Suprapubic skin (tissue), 4 donors: ENCODE results near the gene JOSD2. TPM values are rescaled to one million over a fixed set of nuclear protein-coding genes. Genes with fewer than 3 reads are reported as not detected.

ENCODE experiments used
- DNase-seq, 2 donors: peaks; one replicate each; pipeline ENCODE4 v3.0.0-alpha.2; 2019; ENCODE audit warnings: low spot score in 2 of 2
- H3K27ac ChIP-seq: fragments of 200-600 bp; sonication (generic); one replicate; pipeline ENCODE4 v1.5.1; 2019
- H3K27me3 ChIP-seq: fragments of 200-600 bp; sonication (generic); one replicate; pipeline ENCODE4 v1.5.1; 2019
- H3K36me3 ChIP-seq: fragments of 200-600 bp; sonication (generic); one replicate; pipeline ENCODE4 v1.5.1; 2019
- H3K4me1 ChIP-seq: fragments of 200-600 bp; sonication (generic); one replicate; pipeline ENCODE4 v1.5.1; 2019
- H3K4me3 ChIP-seq: fragments of 200-600 bp; sonication (generic); one replicate; pipeline ENCODE4 v1.5.1; 2019; ENCODE audit warnings: mild to moderate bottlenecking
- H3K9me3 ChIP-seq: fragments of 200-600 bp; sonication (generic); one replicate; pipeline ENCODE4 v1.5.1; 2019
- EP300 ChIP-seq: sonication (generic); formaldehyde crosslinking; IDR thresholded peaks from one replicate; pipeline ENCODE4 v1.6.1; 2017; ENCODE audit warnings: antibody characterized with exemption
- POLR2A ChIP-seq, 2 donors: fragments of 450-650 bp; IDR thresholded peaks; one replicate each; pipeline ENCODE4 v1.6.1; 2017; ENCODE audit warnings: antibody characterized with exemption in 2 of 2, mild to moderate bottlenecking in 2 of 2, moderate library complexity in 2 of 2
- POLR2AphosphoS5 ChIP-seq, 3 donors: sonication (generic); formaldehyde crosslinking; IDR thresholded peaks; one replicate each; pipeline ENCODE4 v1.6.1; 2017; ENCODE audit warnings: antibody characterized with exemption in 3 of 3
- WGBS: methylation state at CpG from one replicate; pipeline ENCODE4 v1.1.5; 2018; 5-methylcytosine and 5-hydroxymethylcytosine counted together
- total RNA-seq, 4 donors: library from RNA; depleted of rRNA; stranded (reverse); fragments of >200 nt; gene quantifications; one replicate each; pipeline ENCODE4 v1.1.0, GENCODE V29; 2016
- TF ChIP-seq, protein P1 (sequence below), 2 donors: fragments of 200-600 bp in 1 of 2; fragments of 450-650 bp in 1 of 2; sonication (generic) in 1 of 2; IDR thresholded peaks; one replicate each; pipeline ENCODE4 v1.5.1; 2016 to 2019; ENCODE audit warnings: antibody characterized with exemption in 2 of 2, mild to moderate bottlenecking in 1 of 2, moderate library complexity in 1 of 2

Gene JOSD2
- total RNA-seq, 4 donors from 2014 or later = 9.3 to 31.7 (median 28.7) TPM

DNA sequence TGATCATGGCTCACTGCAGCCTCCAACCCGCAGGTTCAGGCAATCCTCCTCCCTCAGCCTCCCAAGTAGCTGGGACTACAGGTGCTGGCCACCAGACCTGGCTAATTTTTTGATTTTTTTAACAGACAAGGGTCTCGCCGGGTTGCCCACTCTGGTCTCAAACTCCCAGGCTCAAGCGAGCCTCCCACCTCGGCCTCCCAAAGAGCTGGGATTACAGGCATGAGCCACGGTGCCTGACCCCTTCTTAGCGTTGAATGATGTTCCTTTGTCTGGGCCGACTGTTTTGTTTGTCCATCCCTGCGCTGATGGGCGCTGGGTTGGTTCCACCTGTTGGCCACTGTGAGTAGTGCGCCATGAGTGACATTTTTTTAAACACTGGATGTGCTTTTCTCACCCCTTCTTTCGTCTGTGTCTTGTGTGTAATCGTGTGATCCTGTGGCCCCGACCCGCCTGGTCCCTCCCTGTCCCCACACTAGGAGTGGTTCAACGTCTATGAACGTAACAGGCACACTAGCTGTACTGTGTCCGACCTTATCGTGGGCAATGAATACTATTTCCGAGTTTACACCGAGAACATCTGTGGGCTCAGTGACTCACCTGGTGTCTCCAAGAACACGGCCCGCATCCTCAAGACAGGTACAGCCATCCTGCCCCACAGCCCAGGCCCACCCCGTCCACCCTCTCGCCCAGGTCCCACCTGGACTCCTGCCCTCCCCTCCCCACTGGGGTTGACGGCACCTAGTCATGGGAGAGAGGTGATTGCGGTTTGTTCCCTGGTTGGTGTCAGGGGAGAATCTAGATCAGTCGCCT lies 49.7 kb downstream of the JOSD2 start:
- WGBS = 37% methylated on average over 28 of the region's 28 CpGs
- Histone ChIP-seq H3K4me1 (peaks cover 1% of the 10 kb centered on the region), H3K9me3 (no peaks in the 10 kb centered on the region), H3K27me3 (peaks cover 53% of the 10 kb centered on the region), H3K36me3 (no peaks in the 10 kb centered on the region), H3K4me3 (no peak overlapping the region), H3K27ac (no peak overlapping the region)
- TF ChIP-seq POLR2A (IDR thresholded peaks at IDR 0.05) = no peak
- TF ChIP-seq, protein P1, sequence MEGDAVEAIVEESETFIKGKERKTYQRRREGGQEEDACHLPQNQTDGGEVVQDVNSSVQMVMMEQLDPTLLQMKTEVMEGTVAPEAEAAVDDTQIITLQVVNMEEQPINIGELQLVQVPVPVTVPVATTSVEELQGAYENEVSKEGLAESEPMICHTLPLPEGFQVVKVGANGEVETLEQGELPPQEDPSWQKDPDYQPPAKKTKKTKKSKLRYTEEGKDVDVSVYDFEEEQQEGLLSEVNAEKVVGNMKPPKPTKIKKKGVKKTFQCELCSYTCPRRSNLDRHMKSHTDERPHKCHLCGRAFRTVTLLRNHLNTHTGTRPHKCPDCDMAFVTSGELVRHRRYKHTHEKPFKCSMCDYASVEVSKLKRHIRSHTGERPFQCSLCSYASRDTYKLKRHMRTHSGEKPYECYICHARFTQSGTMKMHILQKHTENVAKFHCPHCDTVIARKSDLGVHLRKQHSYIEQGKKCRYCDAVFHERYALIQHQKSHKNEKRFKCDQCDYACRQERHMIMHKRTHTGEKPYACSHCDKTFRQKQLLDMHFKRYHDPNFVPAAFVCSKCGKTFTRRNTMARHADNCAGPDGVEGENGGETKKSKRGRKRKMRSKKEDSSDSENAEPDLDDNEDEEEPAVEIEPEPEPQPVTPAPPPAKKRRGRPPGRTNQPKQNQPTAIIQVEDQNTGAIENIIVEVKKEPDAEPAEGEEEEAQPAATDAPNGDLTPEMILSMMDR (IDR thresholded peaks at IDR 0.05) = peak; percentile 61 to 88
- no peak for DNase-seq

DNA sequence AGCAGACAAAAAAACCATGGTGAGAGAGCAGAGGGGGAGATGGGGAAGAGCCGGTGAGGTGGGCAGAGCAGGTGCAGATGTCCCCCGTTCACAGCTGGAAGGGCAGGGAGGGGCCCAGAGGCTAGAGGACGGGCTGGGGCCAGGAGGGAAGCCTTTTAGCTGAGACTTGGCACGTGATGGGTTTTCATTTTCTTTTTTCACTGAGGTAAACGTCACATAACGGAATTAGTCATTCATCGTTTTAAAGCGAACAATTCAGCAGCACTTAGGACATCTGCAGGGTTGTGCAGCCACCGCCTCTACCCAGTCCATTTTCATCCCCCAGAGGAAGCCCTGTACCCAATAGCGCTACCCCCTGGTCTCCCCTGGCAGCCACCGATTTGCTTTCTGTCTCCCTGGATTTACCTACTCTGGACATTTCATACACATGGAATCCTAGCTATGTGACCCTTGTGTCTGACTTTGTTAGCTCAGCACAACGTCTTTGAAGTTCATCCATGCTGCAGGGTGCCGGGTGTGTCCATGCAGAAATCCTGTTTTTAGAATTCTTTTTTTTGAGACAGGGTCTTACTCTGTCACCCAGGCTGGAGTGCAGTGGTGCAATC lies 50.7 kb downstream of the JOSD2 start:
- Histone ChIP-seq H3K27me3 (peaks cover 53% of the 10 kb centered on the region), H3K27ac (no peak overlapping the region), H3K36me3 (no peaks in the 10 kb centered on the region), H3K9me3 (no peaks in the 10 kb centered on the region), H3K4me3 (no peak overlapping the region), H3K4me1 (no peaks in the 10 kb centered on the region)
- no peak for DNase-seq
- TF ChIP-seq, protein P1 (IDR thresholded peaks at IDR 0.05) = no peak
- TF ChIP-seq EP300 (no peak), POLR2A (IDR thresholded peaks at IDR 0.05) (no peak)
- WGBS = 23% methylated on average over 13 of the region's 13 CpGs

DNA sequence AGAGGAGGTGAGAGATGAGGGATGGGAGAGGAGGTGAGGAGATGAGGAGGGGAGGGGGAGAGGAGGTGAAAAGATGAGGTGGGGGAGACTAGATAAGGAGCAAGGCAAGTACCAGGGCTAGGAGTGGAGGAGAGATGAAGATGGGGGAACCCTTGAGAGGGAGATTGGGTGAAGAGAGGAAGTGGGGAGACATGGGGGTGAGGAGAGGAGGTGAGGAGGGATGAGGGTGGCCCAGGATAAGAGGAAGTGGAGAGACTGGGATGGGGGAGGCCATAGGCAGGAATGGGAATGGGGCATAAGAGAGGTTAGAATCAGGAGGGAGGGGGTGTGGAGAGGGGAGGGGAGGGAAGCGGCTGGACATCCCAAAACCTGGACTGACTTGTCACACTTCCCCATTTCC lies 51.4 kb downstream of the JOSD2 start:
- no peak overlapping the region for H3K4me3 ChIP-seq
- no peaks in the 10 kb centered on the region for H3K36me3 ChIP-seq
- H3K27ac ChIP-seq = no peak overlapping the region
- TF ChIP-seq POLR2A (IDR thresholded peaks at IDR 0.05) = no peak
- TF ChIP-seq, protein P1 (IDR thresholded peaks at IDR 0.05) = no peak
- TF ChIP-seq POLR2AphosphoS5 (IDR thresholded peaks at IDR 0.05) = no peak
- no peak for TF ChIP-seq EP300
- H3K9me3 ChIP-seq = no peaks in the 10 kb centered on the region
- H3K27me3 ChIP-seq = peaks cover 53% of the 10 kb centered on the region
- H3K4me1 ChIP-seq = no peaks in the 10 kb centered on the region
- no peak for DNase-seq
- 63% methylated on average over 1 of the region's 1 CpG for WGBS

DNA sequence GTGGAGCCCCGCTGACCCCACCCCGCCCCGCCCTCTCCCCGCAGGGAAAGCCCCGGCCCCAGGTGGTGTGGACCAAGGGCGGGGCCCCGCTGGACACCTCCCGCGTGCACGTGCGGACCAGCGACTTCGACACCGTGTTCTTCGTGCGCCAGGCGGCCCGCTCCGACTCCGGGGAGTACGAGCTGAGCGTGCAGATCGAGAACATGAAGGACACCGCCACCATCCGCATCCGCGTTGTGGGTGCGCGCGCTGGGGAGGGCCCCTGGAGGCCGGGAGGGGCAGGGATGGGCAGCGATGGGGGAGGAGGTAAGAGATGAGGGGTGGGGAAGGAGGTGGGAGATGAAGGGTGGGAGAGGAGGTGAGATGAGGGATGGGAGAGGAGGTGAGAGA lies 51.9 kb downstream of the JOSD2 start:
- peaks cover 53% of the 10 kb centered on the region for H3K27me3 ChIP-seq
- no peak overlapping the region for H3K27ac ChIP-seq
- TF ChIP-seq POLR2A (IDR thresholded peaks at IDR 0.05) (no peak), POLR2AphosphoS5 (IDR thresholded peaks at IDR 0.05) (no peak), EP300 (no peak)
- TF ChIP-seq, protein P1 (IDR thresholded peaks at IDR 0.05) = no peak
- H3K36me3 ChIP-seq = no peaks in the 10 kb centered on the region
- DNase-seq = no peak
- no peak overlapping the region for H3K4me3 ChIP-seq
- H3K4me1 ChIP-seq = no peaks in the 10 kb centered on the region
- no peaks in the 10 kb centered on the region for H3K9me3 ChIP-seq
- WGBS = 66% methylated on average over 10 of the region's 32 CpGs

DNA sequence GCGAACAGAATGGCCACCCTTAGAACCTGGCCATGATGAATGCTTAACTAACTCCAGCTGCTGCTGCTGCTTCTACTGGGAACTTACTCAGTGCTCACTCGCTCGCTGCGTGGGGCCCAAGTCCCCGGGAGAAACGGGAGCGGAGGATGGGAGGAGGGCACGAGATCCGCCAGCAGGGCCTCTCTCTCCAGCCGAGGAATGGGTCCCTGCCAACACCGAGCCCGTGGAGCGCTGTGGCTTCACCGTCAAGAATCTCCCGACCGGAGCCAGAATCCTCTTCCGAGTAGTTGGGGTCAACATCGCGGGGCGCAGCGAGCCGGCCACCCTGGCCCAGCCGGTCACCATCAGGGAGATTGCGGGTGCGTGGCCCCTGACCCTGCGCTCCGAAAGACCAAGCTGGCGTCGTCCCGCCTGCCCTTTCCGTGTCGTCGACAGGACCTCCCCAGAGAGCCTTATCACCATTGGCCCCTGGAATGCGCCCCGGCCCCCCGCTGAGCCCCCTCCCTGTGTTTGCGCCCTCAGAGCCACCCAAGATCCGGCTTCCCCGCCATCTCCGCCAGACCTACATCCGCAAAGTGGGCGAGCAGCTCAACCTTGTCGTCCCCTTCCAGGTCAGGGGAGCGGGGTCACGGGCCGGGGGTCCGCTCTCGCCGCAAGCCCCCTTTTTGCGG lies 52.5 kb downstream of the JOSD2 start:
- Histone ChIP-seq H3K27ac (no peak overlapping the region), H3K27me3 (peaks cover 53% of the 10 kb centered on the region), H3K9me3 (no peaks in the 10 kb centered on the region), H3K4me3 (no peak overlapping the region), H3K4me1 (no peaks in the 10 kb centered on the region), H3K36me3 (no peaks in the 10 kb centered on the region)
- TF ChIP-seq, protein P1 (IDR thresholded peaks at IDR 0.05) = no peak
- TF ChIP-seq POLR2AphosphoS5 (IDR thresholded peaks at IDR 0.05) = no peak
- no peak for TF ChIP-seq EP300
- no peak for TF ChIP-seq POLR2A (IDR thresholded peaks at IDR 0.05)
- 35% methylated on average over 17 of the region's 50 CpGs for WGBS
- DNase-seq = no peak
